ENCODE measurements around the gene SLC16A5. TPM values are rescaled to one million over a fixed set of nuclear protein-coding genes. Genes with fewer than 3 reads are reported as not detected.

The SLC16A5 gene
- polyA plus RNA-seq, 1 donor (not counting 4 experiments of a cell fraction or from before 2014, with no cell fraction given) = 3.5 TPM

DNA sequence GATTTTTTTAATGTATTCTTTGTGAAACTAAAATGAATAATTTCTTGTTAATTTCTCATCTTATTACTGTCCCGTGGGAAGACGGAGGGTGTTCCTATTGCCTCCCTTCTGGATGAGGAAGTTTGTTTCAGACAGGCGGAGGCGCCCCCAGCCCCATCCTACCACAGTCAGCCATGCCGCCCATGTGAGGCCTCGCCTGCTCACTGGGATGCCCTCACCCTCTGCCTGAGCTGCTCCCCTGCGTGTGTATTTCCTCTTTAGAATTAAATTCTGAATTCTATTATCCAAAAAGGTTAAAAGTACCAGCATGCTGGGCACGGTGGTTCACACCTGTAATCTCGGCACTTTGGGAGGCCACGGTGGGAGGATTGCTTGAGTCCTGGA lies 26.7 kb upstream of the SLC16A5 start:
- H3K36me3 ChIP-seq (ENCODE audit: control insufficient read depth in 2 of 2, extremely low read depth in 1 of 2, insufficient read depth in 2 of 2, low read length in 2 of 2) = peaks cover 28 to 38% of the 10 kb centered on the region in 2 experiments
- no peaks in the 10 kb centered on the region for H3K79me2 ChIP-seq (ENCODE audit: control insufficient read depth, insufficient read depth, low read length)
- H3K9ac ChIP-seq (ENCODE audit: control insufficient read depth, extremely low read depth, insufficient read depth, low read length) = no peak overlapping the region
- H2AFZ ChIP-seq (ENCODE audit: control insufficient read depth, low read length) = no peak overlapping the region
- no peak overlapping the region for H3K4me2 ChIP-seq (ENCODE audit: control insufficient read depth, extremely low read depth, insufficient read depth, low read depth, low read length)
- dilution Hi-C loops (cut with MboI; ENCODE audit: extremely low pct_ligation_motif_present, low sequenced_read_pairs) = no loop called here
- TF ChIP-seq EZH2 (IDR thresholded peaks at IDR 0.05; ENCODE audit: low read length) = no peak
- no peak for TF ChIP-seq CTCF (optimal IDR thresholded peaks at IDR 0.05 in 1 of 3, IDR thresholded peaks at IDR 0.05 in 1 of 3, conservative IDR thresholded peaks at IDR 0.05 in 1 of 3; ENCODE audit: extremely low read depth in 1 of 3, insufficient read depth in 2 of 3, low read length in 3 of 3)
- H3K9me1 ChIP-seq (ENCODE audit: control insufficient read depth, extremely low read depth, insufficient read depth, low read length) = no peaks in the 10 kb centered on the region
- no peak overlapping the region for H3K27ac ChIP-seq (ENCODE audit: control insufficient read depth, insufficient read depth, low read length)
- no peaks in the 10 kb centered on the region for H4K20me1 ChIP-seq (ENCODE audit: control insufficient read depth, extremely low read depth, insufficient read depth, low read length)
- no peaks in the 10 kb centered on the region for H3K9me3 ChIP-seq (ENCODE audit: control insufficient read depth, low read depth, low read length)
- H3K27me3 ChIP-seq (ENCODE audit: control insufficient read depth, extremely low read depth, insufficient read depth, low read length) = no peaks in the 10 kb centered on the region
- no peak for DNase-seq (ENCODE audit: low read depth, low spot score)
- H3K4me3 ChIP-seq (ENCODE audit: control insufficient read depth in 2 of 3, extremely low read depth in 1 of 3, insufficient read depth in 2 of 3, low read depth in 1 of 3, low read length in 3 of 3) = no peak overlapping the region
- no peak for FAIRE-seq
- H3K4me1 ChIP-seq (ENCODE audit: control insufficient read depth, extremely low read depth, insufficient read depth, low read length) = no peaks in the 10 kb centered on the region

DNA sequence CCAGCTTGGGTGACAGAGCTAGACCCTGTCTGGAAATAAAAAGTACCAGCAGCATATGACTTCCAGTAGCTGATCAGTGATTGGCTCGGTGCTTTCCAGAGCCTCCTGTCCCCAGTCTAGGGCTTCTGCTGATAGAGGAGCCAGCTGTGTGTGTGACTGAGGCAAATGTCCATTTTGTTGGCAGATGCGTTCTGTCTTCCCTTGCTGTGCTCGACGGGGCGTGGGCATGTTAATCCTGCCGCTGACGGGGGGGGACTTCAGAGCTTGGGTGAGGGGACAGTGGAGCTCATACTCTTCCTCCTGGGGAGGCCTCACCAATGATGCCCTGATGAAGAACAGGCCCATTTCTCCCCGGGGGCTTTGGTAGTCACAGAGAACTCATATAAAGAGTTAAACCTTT lies 26.1 kb upstream of the SLC16A5 start:
- H3K4me3 ChIP-seq (ENCODE audit: control insufficient read depth in 2 of 3, extremely low read depth in 1 of 3, insufficient read depth in 2 of 3, low read depth in 1 of 3, low read length in 3 of 3) = no peak overlapping the region
- no peaks in the 10 kb centered on the region for H3K9me3 ChIP-seq (ENCODE audit: control insufficient read depth, low read depth, low read length)
- no peak overlapping the region for H2AFZ ChIP-seq (ENCODE audit: control insufficient read depth, low read length)
- TF ChIP-seq EZH2 (IDR thresholded peaks at IDR 0.05; ENCODE audit: low read length) (no peak), CTCF (optimal IDR thresholded peaks at IDR 0.05 in 1 of 3, IDR thresholded peaks at IDR 0.05 in 1 of 3, conservative IDR thresholded peaks at IDR 0.05 in 1 of 3; ENCODE audit: extremely low read depth in 1 of 3, insufficient read depth in 2 of 3, low read length in 3 of 3) (no peak)
- peaks cover 26 to 38% of the 10 kb centered on the region in 2 experiments for H3K36me3 ChIP-seq (ENCODE audit: control insufficient read depth in 2 of 2, extremely low read depth in 1 of 2, insufficient read depth in 2 of 2, low read length in 2 of 2)
- no peaks in the 10 kb centered on the region for H4K20me1 ChIP-seq (ENCODE audit: control insufficient read depth, extremely low read depth, insufficient read depth, low read length)
- FAIRE-seq (no peak), DNase-seq (ENCODE audit: low read depth, low spot score) (no peak)
- no peaks in the 10 kb centered on the region for H3K27me3 ChIP-seq (ENCODE audit: control insufficient read depth, extremely low read depth, insufficient read depth, low read length)
- no peaks in the 10 kb centered on the region for H3K79me2 ChIP-seq (ENCODE audit: control insufficient read depth, insufficient read depth, low read length)
- no peaks in the 10 kb centered on the region for H3K9me1 ChIP-seq (ENCODE audit: control insufficient read depth, extremely low read depth, insufficient read depth, low read length)
- dilution Hi-C loops (cut with MboI; ENCODE audit: extremely low pct_ligation_motif_present, low sequenced_read_pairs) = no loop called here
- H3K27ac ChIP-seq (ENCODE audit: control insufficient read depth, insufficient read depth, low read length) = no peak overlapping the region
- no peaks in the 10 kb centered on the region for H3K4me1 ChIP-seq (ENCODE audit: control insufficient read depth, extremely low read depth, insufficient read depth, low read length)
- H3K4me2 ChIP-seq (ENCODE audit: control insufficient read depth, extremely low read depth, insufficient read depth, low read depth, low read length) = no peak overlapping the region
- no peak overlapping the region for H3K9ac ChIP-seq (ENCODE audit: control insufficient read depth, extremely low read depth, insufficient read depth, low read length)
